Uterus (tissue), 2 donors: ENCODE results near the gene NUDT1.

Experiments used
- POLR2A ChIP-seq, 2 donors: fragments of 450-650 bp; IDR thresholded peaks; one replicate each; pipeline ENCODE4 v1.6.1; 2016; ENCODE audit warnings: antibody characterized with exemption in 2 of 2, mild to moderate bottlenecking in 1 of 2, moderate library complexity in 1 of 2
- TF ChIP-seq, protein P1 (sequence below), 4 experiments: fragments of 200-600 bp in 2 of 4; fragments of 450-650 bp in 2 of 4; sonication (generic) in 2 of 4; IDR thresholded peaks; one replicate each; pipeline ENCODE4 v1.5.1; 2016 to 2019; ENCODE audit warnings: antibody characterized with exemption in 4 of 4, mild to moderate bottlenecking in 2 of 4, moderate library complexity in 1 of 4

DNA sequence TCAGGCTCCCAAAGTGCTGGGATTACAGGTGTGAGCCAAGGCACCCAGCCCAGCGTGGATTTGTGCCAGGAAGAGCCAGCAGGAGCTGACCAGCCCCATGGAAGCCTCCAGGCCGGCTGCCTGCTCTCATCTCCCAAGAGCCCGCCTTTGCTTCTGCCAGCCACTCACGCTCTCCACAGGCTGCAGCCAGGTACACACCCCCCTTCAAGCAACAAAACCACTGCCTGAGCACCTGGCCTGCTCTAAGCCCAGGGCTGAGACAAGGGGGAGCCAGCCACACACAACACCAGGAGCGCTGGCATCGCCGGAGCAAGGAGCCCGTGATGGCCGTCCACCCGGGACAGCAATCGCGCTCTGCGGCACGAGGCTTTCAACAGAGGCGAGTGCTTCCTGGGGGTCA lies 43.8 kb upstream of the NUDT1 start:
- TF ChIP-seq, protein P1, sequence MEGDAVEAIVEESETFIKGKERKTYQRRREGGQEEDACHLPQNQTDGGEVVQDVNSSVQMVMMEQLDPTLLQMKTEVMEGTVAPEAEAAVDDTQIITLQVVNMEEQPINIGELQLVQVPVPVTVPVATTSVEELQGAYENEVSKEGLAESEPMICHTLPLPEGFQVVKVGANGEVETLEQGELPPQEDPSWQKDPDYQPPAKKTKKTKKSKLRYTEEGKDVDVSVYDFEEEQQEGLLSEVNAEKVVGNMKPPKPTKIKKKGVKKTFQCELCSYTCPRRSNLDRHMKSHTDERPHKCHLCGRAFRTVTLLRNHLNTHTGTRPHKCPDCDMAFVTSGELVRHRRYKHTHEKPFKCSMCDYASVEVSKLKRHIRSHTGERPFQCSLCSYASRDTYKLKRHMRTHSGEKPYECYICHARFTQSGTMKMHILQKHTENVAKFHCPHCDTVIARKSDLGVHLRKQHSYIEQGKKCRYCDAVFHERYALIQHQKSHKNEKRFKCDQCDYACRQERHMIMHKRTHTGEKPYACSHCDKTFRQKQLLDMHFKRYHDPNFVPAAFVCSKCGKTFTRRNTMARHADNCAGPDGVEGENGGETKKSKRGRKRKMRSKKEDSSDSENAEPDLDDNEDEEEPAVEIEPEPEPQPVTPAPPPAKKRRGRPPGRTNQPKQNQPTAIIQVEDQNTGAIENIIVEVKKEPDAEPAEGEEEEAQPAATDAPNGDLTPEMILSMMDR (IDR thresholded peaks at IDR 0.05) = no peak
- TF ChIP-seq POLR2A (IDR thresholded peaks at IDR 0.05) = no peak
